GM21717 (cell line): ENCODE results near the gene ANKRD10.

Experiments
- ATAC-seq: cut with Tn5 transposase; IDR thresholded peaks from one replicate; pipeline ENCODE4 v1.9.1; 2021; ENCODE audit warnings: mild to moderate bottlenecking, moderate library complexity; ENCODE audit not compliant: unreplicated experiment

ANKRD10 gene

GRCh38 chr13:110916301-110917142 lies 1.7 kb upstream of the ANKRD10 start:
- no peak for ATAC-seq

DNA sequence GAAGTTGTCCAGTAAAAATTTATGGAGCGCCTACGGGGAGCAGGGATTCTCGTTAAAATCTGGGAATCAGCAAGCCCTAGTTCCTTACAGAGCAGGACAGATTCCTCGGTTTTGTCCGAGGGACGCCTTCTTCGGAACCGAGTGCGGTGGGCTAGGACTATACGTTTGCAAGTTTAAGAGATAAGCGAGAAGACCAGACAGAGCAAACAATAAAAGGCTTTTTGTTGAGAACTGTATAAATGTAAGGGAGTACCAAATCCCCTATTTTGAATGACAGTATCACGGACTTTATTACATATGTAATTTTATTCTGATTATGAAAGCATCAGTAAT lies 971 bp upstream of the ANKRD10 start:
- ATAC-seq, result no peak

GRCh38 chr13:110914331-110915056 lies 375 bp downstream of the ANKRD10 start:
- peak; percentile 36 for ATAC-seq

DNA sequence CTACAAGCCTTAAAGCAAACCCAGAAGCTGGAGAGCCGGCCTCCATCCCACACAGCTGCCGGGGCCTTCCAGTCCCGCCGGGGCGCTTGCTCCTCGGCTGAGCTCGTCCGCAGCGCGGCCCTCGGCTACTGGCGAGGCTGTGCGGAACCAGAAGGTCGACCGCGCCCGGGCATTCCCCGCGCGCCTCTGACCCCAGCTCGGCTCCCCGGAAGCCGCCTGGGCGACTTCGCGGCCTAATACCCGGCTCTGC lies 863 bp downstream of the ANKRD10 start:
- no peak for ATAC-seq

DNA sequence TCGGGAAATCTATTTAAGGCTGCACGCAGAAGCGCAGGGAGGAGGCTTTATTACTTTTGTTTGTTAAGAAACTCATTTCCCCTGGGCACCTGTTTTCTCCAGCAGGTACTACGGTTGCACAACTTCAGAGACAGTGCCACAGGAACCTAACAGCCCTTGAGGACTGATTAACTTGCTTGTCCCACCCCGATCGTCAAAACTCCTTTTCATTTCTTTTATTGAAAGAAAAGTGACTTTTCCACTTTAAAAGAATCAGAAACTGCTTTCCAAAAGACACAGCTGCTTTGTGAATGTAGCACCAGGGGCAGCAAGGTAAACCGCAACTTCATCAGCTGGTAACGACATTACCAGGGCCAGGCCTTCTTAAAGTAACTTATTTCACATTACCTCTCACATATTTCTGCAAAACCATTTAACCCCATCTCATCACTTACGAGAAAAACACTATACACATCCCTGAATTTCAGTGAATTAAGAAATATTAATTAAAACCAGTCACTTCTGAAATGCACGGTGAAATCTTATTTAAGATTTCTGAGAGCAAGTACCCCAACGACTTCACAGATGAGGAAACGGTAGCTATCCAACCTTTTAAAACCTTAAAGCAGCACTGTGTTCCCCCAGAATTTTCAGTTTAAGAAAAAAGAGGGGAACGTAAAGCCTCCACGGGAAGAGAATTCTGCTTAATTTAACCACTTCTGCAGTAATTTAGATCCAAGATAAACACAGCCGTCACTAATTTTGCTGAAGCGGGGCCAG lies 1.4 kb downstream of the ANKRD10 start:
- ATAC-seq, result no peak

- no peak for ATAC-seq
Observed at GRCh38 chr13:110912651-110913051, 2.2 kb downstream of the ANKRD10 start.

DNA sequence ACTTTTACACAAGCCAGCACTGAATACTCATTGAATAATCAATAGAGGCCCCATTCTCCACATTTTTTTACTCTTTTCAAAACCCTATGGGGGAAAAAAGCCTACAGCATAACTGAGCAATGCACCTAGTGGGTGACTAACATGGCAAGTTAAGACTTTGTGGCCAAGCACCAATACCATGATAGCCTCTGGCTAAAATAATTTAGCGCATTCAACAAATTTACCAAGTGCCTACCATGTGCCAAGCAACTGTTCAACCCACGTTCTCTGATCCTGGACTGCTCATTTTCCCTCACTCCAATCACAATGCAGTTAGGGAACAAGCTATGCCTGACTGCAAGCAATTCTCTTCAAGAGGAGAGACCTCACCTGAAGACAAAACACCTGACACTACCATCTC lies 3.0 kb downstream of the ANKRD10 start:
- no peak for ATAC-seq

DNA sequence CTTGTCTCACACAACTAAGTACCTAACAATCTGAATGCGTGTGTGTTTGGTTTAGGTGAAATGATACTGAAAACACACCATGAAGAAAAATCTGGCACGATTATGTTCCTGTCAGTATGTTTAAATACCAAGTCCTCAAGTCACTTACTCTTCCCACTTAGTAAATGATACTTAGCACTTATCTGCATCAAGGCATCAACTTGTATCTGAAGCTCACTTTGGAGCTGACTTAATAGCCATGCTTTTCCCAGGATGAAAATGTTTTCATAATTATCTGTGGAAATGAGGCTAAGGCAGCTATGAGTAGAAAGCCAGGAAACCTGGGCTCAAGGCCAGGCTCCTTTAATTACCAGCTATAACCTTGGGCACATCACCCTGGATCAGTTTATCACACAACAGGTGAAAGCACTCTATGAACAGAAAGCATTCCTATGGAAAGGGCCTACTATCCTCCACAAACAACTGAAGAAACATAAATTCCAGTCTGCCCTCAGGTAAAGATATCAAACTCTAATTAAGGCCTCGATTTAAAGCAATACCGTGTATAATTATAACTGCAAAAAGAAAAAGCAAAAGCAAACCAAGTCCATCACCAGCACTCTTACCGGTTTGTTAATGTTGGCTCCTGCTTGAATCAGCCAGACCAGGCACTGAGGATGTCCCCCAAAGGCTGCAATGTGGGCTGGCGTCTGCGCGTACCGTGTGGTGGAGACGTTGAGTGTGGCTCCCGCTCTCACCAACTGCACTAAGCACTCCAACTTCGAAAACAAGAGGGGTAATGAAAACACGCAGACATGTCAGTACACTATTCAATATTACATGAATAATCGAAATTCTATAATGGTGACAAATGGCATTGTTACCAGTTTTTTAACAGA lies 4.6 kb downstream of the ANKRD10 start:
- ATAC-seq, result no peak

GRCh38 chr13:110907951-110908898 lies 6.6 kb downstream of the ANKRD10 start:
- no peak for ATAC-seq

GRCh38 chr13:110907301-110907700 lies 7.6 kb downstream of the ANKRD10 start:
- no peak for ATAC-seq

DNA sequence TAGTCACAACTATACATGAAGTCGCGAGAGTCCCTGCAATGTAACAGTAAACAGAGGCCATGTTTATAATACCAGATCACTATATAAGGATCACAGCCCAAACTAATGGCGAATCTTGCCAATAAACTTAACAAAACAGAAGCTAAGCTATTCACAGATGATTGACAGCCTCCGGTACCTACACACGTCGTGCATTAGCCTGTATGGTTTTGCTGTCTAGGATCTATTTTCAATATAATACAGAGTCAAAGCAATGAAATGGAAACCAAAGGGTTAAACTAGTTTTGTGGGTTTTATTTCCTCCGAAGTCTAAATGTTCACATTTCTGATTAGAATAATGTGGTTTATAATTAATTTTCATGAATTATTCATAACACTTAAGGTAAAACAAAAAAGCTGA lies 10.1 kb downstream of the ANKRD10 start:
- ATAC-seq, result no peak

DNA sequence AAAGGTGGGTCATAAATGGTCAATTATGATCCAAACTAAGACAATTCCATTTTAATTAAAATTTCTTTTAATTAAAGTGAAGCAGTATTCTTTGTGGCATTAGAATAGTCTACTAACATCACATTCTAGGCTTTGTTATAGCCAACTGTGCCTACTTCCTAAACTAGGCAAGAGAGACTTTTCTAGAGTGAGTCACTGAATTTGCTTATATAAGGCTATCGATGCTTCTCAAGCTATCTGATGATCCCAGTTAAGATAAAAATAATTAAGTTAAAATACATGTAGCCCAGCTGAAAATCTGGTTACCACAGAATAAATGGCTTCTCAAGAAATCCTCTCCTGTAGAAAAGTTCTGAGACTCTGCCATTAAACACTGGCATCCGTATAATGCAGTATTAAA lies 12.5 kb downstream of the ANKRD10 start:
- ATAC-seq, result no peak

- ATAC-seq, result no peak
Observed at GRCh38 chr13:110897521-110897920, 17.3 kb downstream of the ANKRD10 start.

DNA sequence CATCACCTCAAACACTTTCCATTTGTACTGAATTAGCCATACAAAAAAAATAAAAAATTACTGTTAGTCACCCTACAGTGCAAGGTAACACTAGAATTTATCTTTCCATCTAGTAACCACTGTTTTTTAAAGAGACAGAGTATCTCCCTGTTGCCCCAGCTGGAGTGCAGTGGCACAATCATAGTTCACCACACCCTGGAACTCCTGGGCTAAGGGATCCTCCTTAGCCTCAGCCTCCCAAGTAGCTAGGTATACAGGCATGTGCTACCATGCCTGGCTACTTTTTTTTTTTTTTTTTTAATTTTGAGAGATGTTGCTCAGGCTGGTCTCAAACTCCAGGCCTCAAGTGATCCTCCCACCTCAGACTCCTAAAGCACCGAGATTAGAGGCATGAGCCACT lies 17.9 kb downstream of the ANKRD10 start:
- no peak for ATAC-seq

DNA sequence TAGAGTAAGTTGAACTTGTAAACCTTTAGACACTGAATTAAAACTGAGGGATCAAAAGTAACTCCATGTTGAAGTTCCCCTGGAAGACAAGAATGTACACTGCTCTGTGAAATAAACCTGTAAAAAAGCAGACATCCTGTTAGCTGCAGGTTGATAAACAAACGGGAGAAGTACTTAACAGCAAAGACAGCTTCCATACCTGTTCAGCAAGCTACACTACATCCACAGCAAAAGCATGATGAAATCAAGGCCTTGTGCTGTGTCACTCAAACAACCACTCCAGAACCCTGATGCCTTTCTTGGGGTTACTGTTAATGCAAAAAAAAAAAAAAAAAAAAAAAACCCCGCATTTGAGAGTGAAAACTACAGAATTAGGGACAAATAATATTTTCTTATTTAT lies 20.8 kb downstream of the ANKRD10 start:
- ATAC-seq, result no peak

GRCh38 chr13:110893571-110893970 lies 21.3 kb downstream of the ANKRD10 start:
- ATAC-seq, result no peak

GRCh38 chr13:110890279-110891165 lies 24.3 kb downstream of the ANKRD10 start:
- ATAC-seq, result no peak

GRCh38 chr13:110888390-110888789 lies 26.5 kb downstream of the ANKRD10 start:
- no peak for ATAC-seq
